ENCODE measurements around the gene HPSE2. TPM values are rescaled to one million over a fixed set of nuclear protein-coding genes. Genes with fewer than 3 reads are reported as not detected.

The HPSE2 gene
- polyA plus RNA-seq, 1 of the 3 experiments (the other 2 are of a cell fraction), result not detected

DNA sequence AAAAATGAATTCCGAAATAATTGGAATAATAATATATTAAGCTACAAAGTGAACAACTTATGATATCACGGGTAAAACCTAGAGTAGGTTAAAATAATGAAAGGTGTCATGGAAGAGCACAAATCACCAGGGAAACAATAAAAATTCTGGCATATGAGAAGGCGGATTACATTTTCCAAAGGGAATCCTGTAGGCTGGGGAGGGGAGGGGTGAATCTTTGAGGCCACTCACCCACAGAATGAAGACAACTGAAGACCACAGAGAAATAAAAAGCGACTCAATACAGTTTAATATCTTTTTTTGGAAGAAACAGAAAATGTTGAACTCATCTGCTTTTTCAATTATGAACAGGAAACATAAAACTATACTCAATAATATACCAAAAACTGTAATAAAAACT lies 659.6 kb downstream of the HPSE2 start:
- no peaks in the 10 kb centered on the region for H3F3A ChIP-seq (replicated peaks; ENCODE audit: insufficient read depth)
- DNase-seq, result no peak
- no peaks in the 10 kb centered on the region for H3K9me3 ChIP-seq
- H3K79me2 ChIP-seq (ENCODE audit: insufficient read depth), result no peaks in the 10 kb centered on the region
- H3K27ac ChIP-seq (ENCODE audit: low read depth in 2 of 2, low read length in 1 of 2), result no peak overlapping the region
- no peaks in the 10 kb centered on the region for H3K27me3 ChIP-seq (ENCODE audit: insufficient read depth)
- H3K4me2 ChIP-seq, result no peak overlapping the region
- H2AFZ ChIP-seq (ENCODE audit: low read depth), result no peak overlapping the region
- H4K20me1 ChIP-seq (ENCODE audit: insufficient read depth), result no peaks in the 10 kb centered on the region
- 4% methylated on average over 4 of the region's 4 CpGs for WGBS (ENCODE audit: low lambda C conversion rate)
- H3K9ac ChIP-seq, result no peak overlapping the region
- POLR2A ChIA-PET, result no interaction called here
- CTCF ChIA-PET, result no interaction called here
- TF ChIP-seq, protein P1, sequence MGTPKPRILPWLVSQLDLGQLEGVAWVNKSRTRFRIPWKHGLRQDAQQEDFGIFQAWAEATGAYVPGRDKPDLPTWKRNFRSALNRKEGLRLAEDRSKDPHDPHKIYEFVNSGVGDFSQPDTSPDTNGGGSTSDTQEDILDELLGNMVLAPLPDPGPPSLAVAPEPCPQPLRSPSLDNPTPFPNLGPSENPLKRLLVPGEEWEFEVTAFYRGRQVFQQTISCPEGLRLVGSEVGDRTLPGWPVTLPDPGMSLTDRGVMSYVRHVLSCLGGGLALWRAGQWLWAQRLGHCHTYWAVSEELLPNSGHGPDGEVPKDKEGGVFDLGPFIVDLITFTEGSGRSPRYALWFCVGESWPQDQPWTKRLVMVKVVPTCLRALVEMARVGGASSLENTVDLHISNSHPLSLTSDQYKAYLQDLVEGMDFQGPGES (IDR thresholded peaks at IDR 0.05; ENCODE audit: low read depth, low read length), result no peak
- TF ChIP-seq, protein P2, sequence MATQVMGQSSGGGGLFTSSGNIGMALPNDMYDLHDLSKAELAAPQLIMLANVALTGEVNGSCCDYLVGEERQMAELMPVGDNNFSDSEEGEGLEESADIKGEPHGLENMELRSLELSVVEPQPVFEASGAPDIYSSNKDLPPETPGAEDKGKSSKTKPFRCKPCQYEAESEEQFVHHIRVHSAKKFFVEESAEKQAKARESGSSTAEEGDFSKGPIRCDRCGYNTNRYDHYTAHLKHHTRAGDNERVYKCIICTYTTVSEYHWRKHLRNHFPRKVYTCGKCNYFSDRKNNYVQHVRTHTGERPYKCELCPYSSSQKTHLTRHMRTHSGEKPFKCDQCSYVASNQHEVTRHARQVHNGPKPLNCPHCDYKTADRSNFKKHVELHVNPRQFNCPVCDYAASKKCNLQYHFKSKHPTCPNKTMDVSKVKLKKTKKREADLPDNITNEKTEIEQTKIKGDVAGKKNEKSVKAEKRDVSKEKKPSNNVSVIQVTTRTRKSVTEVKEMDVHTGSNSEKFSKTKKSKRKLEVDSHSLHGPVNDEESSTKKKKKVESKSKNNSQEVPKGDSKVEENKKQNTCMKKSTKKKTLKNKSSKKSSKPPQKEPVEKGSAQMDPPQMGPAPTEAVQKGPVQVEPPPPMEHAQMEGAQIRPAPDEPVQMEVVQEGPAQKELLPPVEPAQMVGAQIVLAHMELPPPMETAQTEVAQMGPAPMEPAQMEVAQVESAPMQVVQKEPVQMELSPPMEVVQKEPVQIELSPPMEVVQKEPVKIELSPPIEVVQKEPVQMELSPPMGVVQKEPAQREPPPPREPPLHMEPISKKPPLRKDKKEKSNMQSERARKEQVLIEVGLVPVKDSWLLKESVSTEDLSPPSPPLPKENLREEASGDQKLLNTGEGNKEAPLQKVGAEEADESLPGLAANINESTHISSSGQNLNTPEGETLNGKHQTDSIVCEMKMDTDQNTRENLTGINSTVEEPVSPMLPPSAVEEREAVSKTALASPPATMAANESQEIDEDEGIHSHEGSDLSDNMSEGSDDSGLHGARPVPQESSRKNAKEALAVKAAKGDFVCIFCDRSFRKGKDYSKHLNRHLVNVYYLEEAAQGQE (IDR thresholded peaks at IDR 0.05; ENCODE audit: low read depth, low read length), result no peak
- TF ChIP-seq EZH2phosphoT487 (IDR thresholded peaks at IDR 0.05; ENCODE audit: borderline replicate concordance, low read depth) (no peak), RFX5 (IDR thresholded peaks at IDR 0.05; ENCODE audit: low read length) (no peak), MXI1 (IDR thresholded peaks at IDR 0.05; ENCODE audit: low read depth, low read length) (no peak), NFIC (IDR thresholded peaks at IDR 0.05; ENCODE audit: borderline replicate concordance) (no peak), TAF1 (IDR thresholded peaks at IDR 0.05; ENCODE audit: borderline replicate concordance, low read depth, low read length) (no peak), JUND (IDR thresholded peaks at IDR 0.05) (no peak), GATA2 (CRISPR knock-in tag; IDR thresholded peaks at IDR 0.05) (no peak), FOSL2 (IDR thresholded peaks at IDR 0.05; ENCODE audit: borderline replicate concordance, low read depth) (no peak), NRF1 (IDR thresholded peaks at IDR 0.05; ENCODE audit: low read depth, low read length) (no peak), MEF2A (IDR thresholded peaks at IDR 0.05; ENCODE audit: borderline replicate concordance, low read depth) (no peak), FOXJ3 (CRISPR knock-in tag; IDR thresholded peaks at IDR 0.05) (no peak), RCOR1 (IDR thresholded peaks at IDR 0.05; ENCODE audit: low read length) (no peak), CHD2 (IDR thresholded peaks at IDR 0.05; ENCODE audit: low read length, partially characterized antibody) (no peak), TCF12 (IDR thresholded peaks at IDR 0.05) (no peak)
- TF ChIP-seq, protein P3, sequence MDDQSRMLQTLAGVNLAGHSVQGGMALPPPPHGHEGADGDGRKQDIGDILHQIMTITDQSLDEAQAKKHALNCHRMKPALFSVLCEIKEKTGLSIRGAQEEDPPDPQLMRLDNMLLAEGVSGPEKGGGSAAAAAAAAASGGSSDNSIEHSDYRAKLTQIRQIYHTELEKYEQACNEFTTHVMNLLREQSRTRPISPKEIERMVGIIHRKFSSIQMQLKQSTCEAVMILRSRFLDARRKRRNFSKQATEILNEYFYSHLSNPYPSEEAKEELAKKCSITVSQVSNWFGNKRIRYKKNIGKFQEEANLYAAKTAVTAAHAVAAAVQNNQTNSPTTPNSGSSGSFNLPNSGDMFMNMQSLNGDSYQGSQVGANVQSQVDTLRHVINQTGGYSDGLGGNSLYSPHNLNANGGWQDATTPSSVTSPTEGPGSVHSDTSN (IDR thresholded peaks at IDR 0.05), result no peak
- TF ChIP-seq, protein P4, sequence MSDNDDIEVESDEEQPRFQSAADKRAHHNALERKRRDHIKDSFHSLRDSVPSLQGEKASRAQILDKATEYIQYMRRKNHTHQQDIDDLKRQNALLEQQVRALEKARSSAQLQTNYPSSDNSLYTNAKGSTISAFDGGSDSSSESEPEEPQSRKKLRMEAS (IDR thresholded peaks at IDR 0.05; ENCODE audit: low read depth), result no peak
- no peaks in the 10 kb centered on the region for H3K9me2 ChIP-seq
- no peak overlapping the region for H3K4me3 ChIP-seq (ENCODE audit: low read depth in 2 of 2, low read length in 1 of 2)
- H3K36me3 ChIP-seq (replicated peaks in 1 of 2; ENCODE audit: control insufficient read depth in 1 of 2, insufficient read depth in 2 of 2, low read length in 1 of 2), result no peaks in the 10 kb centered on the region
- no peaks in the 10 kb centered on the region for H3K4me1 ChIP-seq (ENCODE audit: control insufficient read depth in 1 of 2, insufficient read depth in 2 of 2, low read depth in 1 of 2, low read length in 1 of 2)

All from SK-N-SH (cell line).